ENCODE results near the gene S100A16.

S100A16 gene

DNA sequence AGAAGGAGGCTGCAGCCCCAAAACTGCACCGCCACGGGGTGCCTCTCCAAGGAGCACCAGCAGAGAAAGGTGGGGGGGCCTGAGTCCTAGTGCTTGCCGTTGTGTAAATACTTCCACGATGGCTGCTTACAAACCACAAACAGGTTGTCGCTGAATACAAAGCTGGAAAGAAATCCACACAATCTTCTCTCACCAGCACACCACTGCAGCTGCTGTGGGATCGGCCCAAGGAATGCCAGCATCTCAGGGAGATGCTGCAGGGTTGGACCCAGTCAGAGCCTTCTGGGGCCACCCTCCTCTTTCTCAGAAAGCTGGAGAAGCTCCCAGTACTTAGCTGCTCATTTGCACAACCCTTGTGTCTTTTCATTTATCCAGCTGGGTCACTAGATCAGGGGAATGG, 6.2 kb upstream of the S100A16 start:
- H3K14ac ChIP-seq (ENCODE audit: low read length) = no peak overlapping the region
- no peak overlapping the region for H2BK120ac ChIP-seq (ENCODE audit: low read depth, low read length)
- H3K27ac ChIP-seq (replicated peaks; ENCODE audit: low read length) = no peak overlapping the region
- H4K91ac ChIP-seq (ENCODE audit: low read depth, low read length, poor library complexity) = no peak overlapping the region
- H2AFZ ChIP-seq (ENCODE audit: low read length) = no peak overlapping the region
- H3K36me3 ChIP-seq (replicated peaks in 1 of 2; ENCODE audit: control insufficient read depth in 2 of 2, insufficient read depth in 2 of 2, low read length in 2 of 2) = peaks cover 4 to 39% of the 10 kb centered on the region in 2 donors
- H3K18ac ChIP-seq (ENCODE audit: low read length) = no peak overlapping the region
- no peak overlapping the region for H3K4me3 ChIP-seq (ENCODE audit: low read length in 2 of 2)
- no peak overlapping the region for H3K4ac ChIP-seq (ENCODE audit: low read length)
- no peak overlapping the region for H2BK5ac ChIP-seq (ENCODE audit: low read length)
- H3K9ac ChIP-seq (ENCODE audit: low read depth, low read length, poor library complexity) = no peak overlapping the region
- no peaks in the 10 kb centered on the region for H3K4me1 ChIP-seq (ENCODE audit: control insufficient read depth in 2 of 2, insufficient read depth in 1 of 2, low read depth in 1 of 2, low read length in 2 of 2)
- H3K27me3 ChIP-seq (ENCODE audit: control insufficient read depth in 3 of 3, insufficient read depth in 3 of 3, low read depth in 1 of 3, low read length in 3 of 3) = no peaks in the 10 kb centered on the region
- no peaks in the 10 kb centered on the region for H3K79me1 ChIP-seq (ENCODE audit: low read depth, low read length)
- H3K4me2 ChIP-seq (ENCODE audit: insufficient read depth, low read length, poor library complexity, severe bottlenecking) = no peak overlapping the region
- no peak overlapping the region for H2BK15ac ChIP-seq (ENCODE audit: low read length)
- H3K23ac ChIP-seq (ENCODE audit: low read depth, low read length, poor library complexity) = no peak overlapping the region
- WGBS, 2 donors (ENCODE audit: extremely low coverage in 2 of 2, insufficient read length in 2 of 2, insufficient replicate concordance in 1 of 2) = no CpG with 5 or more reads among the region's 6 CpGs
- DNase-seq (ENCODE audit: low spot score) = no peak
- no peaks in the 10 kb centered on the region for H3K9me3 ChIP-seq (replicated peaks in 1 of 2; ENCODE audit: control insufficient read depth in 2 of 2, insufficient read depth in 1 of 2, low read depth in 1 of 2, low read length in 2 of 2)
- no peak overlapping the region for H4K8ac ChIP-seq (ENCODE audit: low read depth, low read length)
- no peak overlapping the region for H2BK12ac ChIP-seq (ENCODE audit: low read length)
- H2AK5ac ChIP-seq (ENCODE audit: low read depth, low read length) = no peak overlapping the region

DNA sequence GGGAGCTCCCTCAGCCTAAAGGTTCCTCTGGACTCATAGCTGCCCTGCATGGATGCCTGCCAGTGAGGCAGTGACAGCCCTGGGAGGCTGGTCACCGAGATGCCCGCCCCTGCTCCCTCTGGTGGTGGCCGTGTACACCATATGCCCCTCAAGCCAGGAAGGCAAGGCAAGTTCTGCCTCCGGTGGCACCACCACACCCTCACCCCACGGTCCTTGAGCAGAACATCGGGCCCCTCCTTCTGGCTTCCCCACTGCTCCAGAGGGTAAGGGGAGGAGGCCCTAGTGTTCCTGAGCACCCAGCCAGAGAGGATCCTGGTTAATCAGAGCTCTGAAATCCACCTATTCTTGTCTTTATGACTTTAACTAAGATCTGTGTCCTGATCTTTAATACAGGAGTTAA, 4.7 kb upstream of the S100A16 start:
- Histone ChIP-seq H3K27ac (replicated peaks; ENCODE audit: low read length) (no peak overlapping the region), H3K4ac (ENCODE audit: low read length) (no peak overlapping the region), H3K36me3 (replicated peaks in 1 of 2; ENCODE audit: control insufficient read depth in 2 of 2, insufficient read depth in 2 of 2, low read length in 2 of 2) (peaks cover 4 to 28% of the 10 kb centered on the region in 2 donors), H2BK5ac (ENCODE audit: low read length) (no peak overlapping the region), H2AFZ (ENCODE audit: low read length) (no peak overlapping the region), H2AK5ac (ENCODE audit: low read depth, low read length) (no peak overlapping the region), H2BK15ac (ENCODE audit: low read length) (no peak overlapping the region), H3K9ac (ENCODE audit: low read depth, low read length, poor library complexity) (no peak overlapping the region), H3K9me3 (replicated peaks in 1 of 2; ENCODE audit: control insufficient read depth in 2 of 2, insufficient read depth in 1 of 2, low read depth in 1 of 2, low read length in 2 of 2) (no peaks in the 10 kb centered on the region), H2BK12ac (ENCODE audit: low read length) (no peak overlapping the region), H3K27me3 (ENCODE audit: control insufficient read depth in 3 of 3, insufficient read depth in 3 of 3, low read depth in 1 of 3, low read length in 3 of 3) (no peaks in the 10 kb centered on the region), H3K4me3 (ENCODE audit: low read length in 2 of 2) (no peak overlapping the region), H3K4me1 (ENCODE audit: control insufficient read depth in 2 of 2, insufficient read depth in 1 of 2, low read depth in 1 of 2, low read length in 2 of 2) (peaks cover 0 to 3% of the 10 kb centered on the region in 2 donors), H4K8ac (ENCODE audit: low read depth, low read length) (no peak overlapping the region), H3K4me2 (ENCODE audit: insufficient read depth, low read length, poor library complexity, severe bottlenecking) (no peak overlapping the region), H3K79me1 (ENCODE audit: low read depth, low read length) (no peaks in the 10 kb centered on the region), H3K14ac (ENCODE audit: low read length) (no peak overlapping the region), H3K18ac (ENCODE audit: low read length) (no peak overlapping the region), H2BK120ac (ENCODE audit: low read depth, low read length) (no peak overlapping the region), H4K91ac (ENCODE audit: low read depth, low read length, poor library complexity) (no peak overlapping the region), H3K23ac (ENCODE audit: low read depth, low read length, poor library complexity) (peak overlapping the region; percentile 83)
- no CpG with 5 or more reads among the region's 6 CpGs for WGBS, 2 donors (ENCODE audit: extremely low coverage in 2 of 2, insufficient read length in 2 of 2, insufficient replicate concordance in 1 of 2)
- peak; percentile 37 for DNase-seq (ENCODE audit: low spot score)

DNA sequence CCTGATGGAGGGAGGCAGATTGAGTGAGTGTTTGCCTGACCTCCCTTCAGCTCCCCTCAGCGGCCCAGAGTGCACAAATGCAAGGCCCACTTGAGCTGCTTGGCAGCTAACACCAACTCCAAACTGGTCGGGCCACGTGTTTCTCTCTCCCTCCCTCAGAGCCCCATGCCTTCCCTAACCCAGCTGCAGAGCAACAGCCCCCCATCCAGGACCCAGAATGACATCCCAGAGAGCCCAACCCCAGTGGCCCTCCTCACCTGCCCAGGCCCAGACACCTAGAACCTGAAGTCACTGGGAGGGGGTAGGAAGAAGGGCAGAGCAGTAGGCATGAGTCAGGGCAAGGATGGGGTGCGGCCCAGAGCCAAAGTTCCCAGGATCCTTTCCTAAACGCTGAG, 4.0 kb upstream of the S100A16 start:
- H2BK15ac ChIP-seq (ENCODE audit: low read length) = peak overlapping the region; percentile 45
- H3K36me3 ChIP-seq (replicated peaks in 1 of 2; ENCODE audit: control insufficient read depth in 2 of 2, insufficient read depth in 2 of 2, low read length in 2 of 2) = peaks cover 4 to 23% of the 10 kb centered on the region in 2 donors
- H3K9ac ChIP-seq (ENCODE audit: low read depth, low read length, poor library complexity) = no peak overlapping the region
- no CpG with 5 or more reads among the region's 5 CpGs for WGBS, 2 donors (ENCODE audit: extremely low coverage in 2 of 2, insufficient read length in 2 of 2, insufficient replicate concordance in 1 of 2)
- no peak overlapping the region for H3K4me2 ChIP-seq (ENCODE audit: insufficient read depth, low read length, poor library complexity, severe bottlenecking)
- H3K14ac ChIP-seq (ENCODE audit: low read length) = no peak overlapping the region
- H2BK120ac ChIP-seq (ENCODE audit: low read depth, low read length) = no peak overlapping the region
- H3K4me3 ChIP-seq (ENCODE audit: low read length in 2 of 2) = no peak overlapping the region
- no peak overlapping the region for H4K8ac ChIP-seq (ENCODE audit: low read depth, low read length)
- no peak overlapping the region for H3K18ac ChIP-seq (ENCODE audit: low read length)
- H2AK5ac ChIP-seq (ENCODE audit: low read depth, low read length) = peak overlapping the region; percentile 71
- H3K27ac ChIP-seq (replicated peaks; ENCODE audit: low read length) = no peak overlapping the region
- peak overlapping the region; percentile 2 for H2BK12ac ChIP-seq (ENCODE audit: low read length)
- H2BK5ac ChIP-seq (ENCODE audit: low read length) = no peak overlapping the region
- H3K79me1 ChIP-seq (ENCODE audit: low read depth, low read length) = no peaks in the 10 kb centered on the region
- H3K9me3 ChIP-seq (replicated peaks in 1 of 2; ENCODE audit: control insufficient read depth in 2 of 2, insufficient read depth in 1 of 2, low read depth in 1 of 2, low read length in 2 of 2) = no peaks in the 10 kb centered on the region
- H2AFZ ChIP-seq (ENCODE audit: low read length) = no peak overlapping the region
- H3K27me3 ChIP-seq (ENCODE audit: control insufficient read depth in 3 of 3, insufficient read depth in 3 of 3, low read depth in 1 of 3, low read length in 3 of 3) = no peaks in the 10 kb centered on the region
- H3K4ac ChIP-seq (ENCODE audit: low read length) = no peak overlapping the region
- no peak for DNase-seq (ENCODE audit: low spot score)
- peaks cover 4 to 9% of the 10 kb centered on the region in 2 donors for H3K4me1 ChIP-seq (ENCODE audit: control insufficient read depth in 2 of 2, insufficient read depth in 1 of 2, low read depth in 1 of 2, low read length in 2 of 2)
- no peak overlapping the region for H4K91ac ChIP-seq (ENCODE audit: low read depth, low read length, poor library complexity)
- H3K23ac ChIP-seq (ENCODE audit: low read depth, low read length, poor library complexity) = peak overlapping the region; percentile 55

DNA sequence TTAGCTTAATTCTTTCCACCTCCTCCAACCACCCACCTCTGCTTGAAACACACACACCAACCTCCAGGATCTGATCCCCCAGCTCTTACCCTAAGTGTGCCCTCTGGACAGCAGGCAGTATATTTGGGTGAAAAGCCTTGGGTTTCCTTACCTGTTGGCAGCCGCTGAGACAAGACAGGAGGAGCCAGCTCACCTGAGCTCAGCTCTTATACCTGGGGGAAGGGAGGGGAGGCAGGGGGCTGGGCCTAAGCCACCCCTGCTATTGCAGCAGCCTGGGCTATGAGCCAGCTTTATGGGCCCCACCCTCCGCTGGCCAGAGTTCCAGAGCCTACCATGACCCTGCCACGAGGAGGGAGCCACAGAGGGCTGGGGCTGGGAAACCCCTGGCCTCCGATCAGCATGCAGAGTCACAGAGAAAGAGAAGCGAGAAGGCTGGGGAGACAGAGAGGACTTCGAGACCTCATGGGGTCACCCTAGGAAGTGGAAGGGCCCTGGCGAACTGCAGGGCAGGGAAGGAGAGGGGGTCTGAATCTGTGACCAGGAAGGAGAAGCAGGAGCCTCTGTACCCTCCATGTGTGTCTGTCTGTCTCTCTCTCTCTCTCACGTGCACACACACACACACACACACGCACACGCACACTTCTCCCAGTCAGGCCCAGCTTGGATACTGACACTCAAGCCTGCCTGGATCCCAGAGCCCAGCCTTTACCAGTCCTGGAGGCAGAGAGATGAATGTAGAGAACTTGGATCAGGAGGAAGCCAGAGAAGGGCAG, 3.4 kb upstream of the S100A16 start, which contains the start of gene S100A14:
Gene S100A14, minus strand, starts transcription at position 182 of the 773 bp plus-strand sequence. CDS start 467 bp downstream, outside the sequence.
- Histone ChIP-seq H2BK120ac (ENCODE audit: low read depth, low read length) (no peak within 1 kb of the TSS), H3K18ac (ENCODE audit: low read length) (peak within 1 kb of the TSS; percentile 42), H3K9ac (ENCODE audit: low read depth, low read length, poor library complexity) (no peak within 1 kb of the TSS), H2BK12ac (ENCODE audit: low read length) (peak within 1 kb of the TSS; percentile 2), H2AK5ac (ENCODE audit: low read depth, low read length) (peak within 1 kb of the TSS; percentile 71), H3K79me1 (ENCODE audit: low read depth, low read length) (no peaks in the 10 kb centered on the region), H4K91ac (ENCODE audit: low read depth, low read length, poor library complexity) (no peak within 1 kb of the TSS), H3K4me3 (ENCODE audit: low read length in 2 of 2) (peak within 1 kb of the TSS in 1 of 2 donors; percentile 32), H3K27me3 (ENCODE audit: control insufficient read depth in 3 of 3, insufficient read depth in 3 of 3, low read depth in 1 of 3, low read length in 3 of 3) (no peaks in the 10 kb centered on the region), H3K23ac (ENCODE audit: low read depth, low read length, poor library complexity) (peak within 1 kb of the TSS; percentile 55), H2BK15ac (ENCODE audit: low read length) (peak within 1 kb of the TSS; percentile 45), H3K14ac (ENCODE audit: low read length) (peak within 1 kb of the TSS; percentile 13), H3K4me2 (ENCODE audit: insufficient read depth, low read length, poor library complexity, severe bottlenecking) (no peak within 1 kb of the TSS), H3K36me3 (replicated peaks in 1 of 2; ENCODE audit: control insufficient read depth in 2 of 2, insufficient read depth in 2 of 2, low read length in 2 of 2) (peaks cover 4 to 23% of the 10 kb centered on the region in 2 donors), H2AFZ (ENCODE audit: low read length) (no peak within 1 kb of the TSS), H3K4ac (ENCODE audit: low read length) (no peak within 1 kb of the TSS), H2BK5ac (ENCODE audit: low read length) (no peak within 1 kb of the TSS), H3K4me1 (ENCODE audit: control insufficient read depth in 2 of 2, insufficient read depth in 1 of 2, low read depth in 1 of 2, low read length in 2 of 2) (peaks cover 9 to 10% of the 10 kb centered on the region in 2 donors), H3K9me3 (replicated peaks in 1 of 2; ENCODE audit: control insufficient read depth in 2 of 2, insufficient read depth in 1 of 2, low read depth in 1 of 2, low read length in 2 of 2) (no peaks in the 10 kb centered on the region), H3K27ac (replicated peaks; ENCODE audit: low read length) (no peak within 1 kb of the TSS), H4K8ac (ENCODE audit: low read depth, low read length) (no peak within 1 kb of the TSS)
- no CpG with 5 or more reads among the region's 10 CpGs for WGBS, 2 donors (ENCODE audit: extremely low coverage in 2 of 2, insufficient read length in 2 of 2, insufficient replicate concordance in 1 of 2)
- no peak for DNase-seq (ENCODE audit: low spot score)

Measured in neuronal stem cell (in vitro differentiated cells).